Measurements from ENCODE around the gene ABCA8. TPM values are rescaled to one million over a fixed set of nuclear protein-coding genes. Genes with fewer than 3 reads are reported as not detected.

The ABCA8 gene
- total RNA-seq, 2 donors from 2014 or later, result 42.0 to 62.2 TPM

GRCh38 chr17:68850749-68851510 lies 104.3 kb downstream of the ABCA8 start:
- ATAC-seq (ENCODE audit: insufficient number of reproducible peaks, low FRiP score, low read depth) (no peak), DNase-seq (ENCODE audit: low spot score) (no peak)
- H3K4me1 ChIP-seq (ENCODE audit: control insufficient read depth in 1 of 2, low read depth in 2 of 2), result no peaks in the 10 kb centered on the region
- no peak overlapping the region for H3K4me3 ChIP-seq
- H3K9me3 ChIP-seq, result no peaks in the 10 kb centered on the region
- TF ChIP-seq CTCF (IDR thresholded peaks at IDR 0.05), result no peak
- no peaks in the 10 kb centered on the region for H3K27me3 ChIP-seq (replicated peaks; ENCODE audit: insufficient read depth)
- no peak overlapping the region for H3K27ac ChIP-seq
- no peaks in the 10 kb centered on the region for H3K36me3 ChIP-seq

DNA sequence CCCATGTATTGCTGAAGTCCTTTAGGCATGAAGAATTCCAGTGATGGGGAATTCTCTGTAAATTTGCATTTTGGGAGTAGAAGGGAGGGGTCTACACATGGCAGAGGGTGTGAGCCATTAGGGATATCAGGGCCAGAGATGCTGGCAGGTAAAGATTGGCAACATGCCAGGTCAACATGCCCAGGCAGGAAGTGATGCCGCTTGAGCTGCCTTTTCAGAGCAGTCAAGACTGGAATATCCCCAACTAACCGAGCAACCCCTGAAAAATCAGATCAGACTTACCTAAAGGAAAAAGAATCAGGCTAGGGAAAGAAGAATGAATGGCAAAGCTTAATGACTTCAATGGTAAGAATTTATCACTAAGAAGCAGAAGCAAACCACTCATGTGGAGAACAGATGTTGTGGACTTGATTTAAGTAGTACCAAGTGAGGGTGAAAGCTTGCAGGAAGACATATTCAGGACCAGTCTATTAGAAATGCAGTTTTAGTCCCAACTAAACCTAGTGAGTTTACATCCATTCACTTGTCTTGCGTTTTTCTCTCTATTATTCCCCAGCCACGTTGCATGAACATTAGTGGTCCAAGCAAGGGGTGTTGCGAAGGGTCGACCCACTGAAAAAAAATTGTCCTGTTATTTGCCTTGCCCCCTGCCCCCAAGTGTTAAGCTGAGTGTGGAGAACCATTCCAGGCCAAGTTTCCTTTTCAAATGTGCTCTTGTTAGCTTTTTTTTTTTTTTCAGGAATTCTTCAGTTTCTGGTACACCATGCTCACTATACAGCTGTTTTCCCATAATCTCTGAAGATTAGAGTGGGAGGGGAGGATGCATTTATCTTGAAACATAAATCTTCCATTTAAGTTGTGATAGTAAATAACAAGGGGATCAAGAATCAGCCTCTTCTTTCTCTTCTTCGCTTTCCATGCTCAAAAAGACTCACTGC lies 105.2 kb downstream of the ABCA8 start:
- Histone ChIP-seq H3K27me3 (replicated peaks; ENCODE audit: insufficient read depth) (no peaks in the 10 kb centered on the region), H3K4me1 (ENCODE audit: control insufficient read depth in 1 of 2, low read depth in 2 of 2) (no peaks in the 10 kb centered on the region), H3K27ac (no peak overlapping the region), H3K9me3 (no peaks in the 10 kb centered on the region), H3K36me3 (no peaks in the 10 kb centered on the region), H3K4me3 (no peak overlapping the region)
- TF ChIP-seq CTCF (IDR thresholded peaks at IDR 0.05), result no peak
- no peak for ATAC-seq (ENCODE audit: insufficient number of reproducible peaks, low FRiP score, low read depth)
- DNase-seq (ENCODE audit: low spot score), result no peak

DNA sequence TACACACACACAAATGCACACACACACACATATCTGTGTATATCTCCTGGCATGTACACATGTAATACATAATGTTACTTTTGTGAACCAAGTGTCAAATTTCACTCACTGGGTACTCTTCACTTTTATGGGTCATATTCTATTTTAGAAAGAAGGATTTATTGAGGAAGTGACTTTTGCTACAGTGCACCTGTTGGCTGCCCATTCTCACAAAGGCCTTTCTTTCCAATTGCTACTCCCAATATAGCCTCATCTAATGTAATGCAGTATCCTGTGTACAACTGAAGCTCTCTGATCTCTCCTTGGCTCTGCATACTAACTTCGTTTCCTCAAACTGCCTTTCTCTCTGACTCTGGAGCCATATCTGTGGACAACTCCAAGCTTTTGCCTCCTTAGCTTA lies 107.5 kb downstream of the ABCA8 start:
- Histone ChIP-seq H3K36me3 (no peaks in the 10 kb centered on the region), H3K27ac (no peak overlapping the region), H3K27me3 (replicated peaks; ENCODE audit: insufficient read depth) (no peaks in the 10 kb centered on the region), H3K4me1 (ENCODE audit: control insufficient read depth in 1 of 2, low read depth in 2 of 2) (no peaks in the 10 kb centered on the region), H3K4me3 (no peak overlapping the region), H3K9me3 (no peaks in the 10 kb centered on the region)
- DNase-seq (ENCODE audit: low spot score) (no peak), ATAC-seq (ENCODE audit: insufficient number of reproducible peaks, low FRiP score, low read depth) (no peak)
- no peak for TF ChIP-seq CTCF (IDR thresholded peaks at IDR 0.05)

- H3K4me3 ChIP-seq, result no peak overlapping the region
- no peaks in the 10 kb centered on the region for H3K4me1 ChIP-seq (ENCODE audit: control insufficient read depth in 1 of 2, low read depth in 2 of 2)
- ATAC-seq (ENCODE audit: insufficient number of reproducible peaks, low FRiP score, low read depth) (no peak), DNase-seq (ENCODE audit: low spot score) (no peak)
- no peak overlapping the region for H3K27ac ChIP-seq
- no peaks in the 10 kb centered on the region for H3K36me3 ChIP-seq
- no peaks in the 10 kb centered on the region for H3K27me3 ChIP-seq (replicated peaks; ENCODE audit: insufficient read depth)
- no peaks in the 10 kb centered on the region for H3K9me3 ChIP-seq
- no peak for TF ChIP-seq CTCF (IDR thresholded peaks at IDR 0.05)
Measured at GRCh38 chr17:68843522-68843921, 111.7 kb downstream of the ABCA8 start.

DNA sequence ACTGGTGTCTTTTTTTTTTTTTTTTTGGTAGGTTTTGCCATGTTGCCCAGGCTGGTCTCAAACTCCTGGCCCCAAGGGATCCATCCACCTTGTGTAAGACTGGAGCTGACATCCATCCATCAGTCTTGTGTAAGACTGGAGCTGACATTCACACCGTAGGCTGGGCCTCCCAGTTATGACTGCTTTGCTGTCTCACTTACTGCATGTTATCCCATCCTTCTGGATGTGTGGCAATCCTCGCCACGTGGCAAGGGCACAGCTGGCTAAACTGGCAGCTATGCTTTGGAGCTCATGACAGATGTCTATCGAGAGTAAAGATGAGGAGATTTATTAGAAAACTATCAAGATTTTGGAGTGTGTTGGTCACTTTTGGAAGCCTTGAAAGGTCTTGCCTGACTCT lies 115.1 kb downstream of the ABCA8 start:
- Histone ChIP-seq H3K36me3 (no peaks in the 10 kb centered on the region), H3K27me3 (replicated peaks; ENCODE audit: insufficient read depth) (no peaks in the 10 kb centered on the region), H3K9me3 (no peaks in the 10 kb centered on the region), H3K4me3 (no peak overlapping the region), H3K4me1 (ENCODE audit: control insufficient read depth in 1 of 2, low read depth in 2 of 2) (no peaks in the 10 kb centered on the region), H3K27ac (no peak overlapping the region)
- DNase-seq (ENCODE audit: low spot score), result no peak
- no peak for ATAC-seq (ENCODE audit: insufficient number of reproducible peaks, low FRiP score, low read depth)
- TF ChIP-seq CTCF (IDR thresholded peaks at IDR 0.05), result no peak

Data from thoracic aorta (tissue), 2 donors.